ENCODE results near the gene RAN.
"Not testable (repeated sequence)": the region's sequence is repeated elsewhere in the genome, so short reads cannot be mapped to it uniquely, and the experiment has no call there.

The RAN gene

GRCh38 chr12:130878193-130879185, 6.6 kb downstream of the RAN start:
- DNase-seq: no peak

GRCh38 chr12:130879212-130879686, 7.4 kb downstream of the RAN start:
- no peak for DNase-seq

GRCh38 chr12:130879781-130880389, 8.0 kb downstream of the RAN start:
- no peak for DNase-seq

GRCh38 chr12:130880411-130880885, 8.6 kb downstream of the RAN start:
- no peak for DNase-seq

- no peak for DNase-seq
Measured at GRCh38 chr12:130881046-130881445, 9.2 kb downstream of the RAN start.

DNA sequence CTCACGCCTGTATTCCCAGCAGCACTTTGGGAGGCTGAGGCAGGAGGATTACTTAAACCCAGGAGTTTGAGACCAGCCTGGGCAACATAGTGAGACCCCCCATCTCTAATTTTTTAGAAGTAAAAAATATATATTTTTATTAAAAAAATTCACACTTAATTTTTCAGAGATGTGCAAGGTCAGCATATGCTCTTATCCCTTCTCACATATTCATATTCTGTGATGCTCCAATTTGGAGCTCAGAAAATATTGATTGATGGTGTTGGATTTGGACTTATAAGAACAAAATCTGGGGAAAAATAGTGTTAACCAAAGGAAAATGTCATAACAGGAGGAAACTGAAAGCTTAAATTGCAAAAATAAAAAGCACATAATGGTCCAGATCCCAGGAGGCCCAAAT, 9.7 kb downstream of the RAN start:
- DNase-seq: no peak

DNA sequence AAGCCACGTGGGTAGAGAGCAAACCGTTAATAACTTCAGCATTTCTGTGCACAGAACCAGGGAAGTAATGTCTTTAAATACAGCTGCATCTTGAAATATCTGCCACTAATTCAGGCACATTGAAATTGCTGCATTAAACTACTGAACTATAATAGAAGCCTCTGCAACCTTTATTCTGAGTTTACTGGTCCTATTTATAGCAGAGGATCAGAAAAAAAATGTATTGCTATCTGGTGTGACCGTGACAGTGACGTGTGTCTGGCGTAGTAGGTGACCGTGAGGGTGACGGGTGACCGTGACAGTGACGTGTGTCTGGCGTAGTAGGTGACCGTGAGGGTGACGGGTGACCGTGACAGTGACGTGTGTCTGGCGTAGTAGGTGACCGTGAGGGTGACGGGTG, 15.3 kb downstream of the RAN start:
- not testable (repeated sequence) for DNase-seq

GRCh38 chr12:130904064-130904463, 32.2 kb downstream of the RAN start:
- DNase-seq: peak; percentile 16

DNA sequence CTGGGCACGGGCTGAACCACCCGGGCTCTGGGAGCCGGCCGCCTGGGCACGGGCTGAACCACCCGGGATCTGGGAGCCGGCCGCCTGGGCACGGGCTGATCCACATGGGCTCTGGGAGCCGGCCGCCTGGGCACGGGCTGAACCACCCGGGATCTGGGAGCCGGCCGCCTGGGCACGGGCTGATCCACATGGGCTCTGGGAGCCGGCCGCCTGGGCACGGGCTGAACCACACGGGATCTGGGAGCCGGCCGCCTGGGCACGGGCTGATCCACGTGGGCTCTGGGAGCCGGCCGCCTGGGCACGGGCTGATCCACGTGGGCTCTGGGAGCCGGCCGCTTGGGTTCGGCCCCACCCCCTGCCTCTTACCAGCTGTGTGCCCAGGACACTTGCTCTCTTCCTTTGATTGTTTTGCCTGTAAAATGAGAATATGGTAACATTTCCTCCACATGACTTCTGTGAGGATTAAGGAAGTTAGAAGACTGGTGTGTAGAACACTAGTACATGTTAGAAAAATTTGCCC, 33.1 kb downstream of the RAN start:
- DNase-seq: peak; percentile 4

- peak; percentile 7 for DNase-seq
Measured at GRCh38 chr12:130909111-130909510, 37.2 kb downstream of the RAN start.

- no peak for DNase-seq
Measured at GRCh38 chr12:130911193-130911592, 39.3 kb downstream of the RAN start.

GRCh38 chr12:130911933-130912332, 40.1 kb downstream of the RAN start:
- DNase-seq: no peak

- DNase-seq: peak; percentile 83
Measured at GRCh38 chr12:130916241-130916911, 44.5 kb downstream of the RAN start.

- DNase-seq: no peak
Measured at GRCh38 chr12:130917607-130918006, 45.7 kb downstream of the RAN start.

GRCh38 chr12:130919086-130919485, 47.2 kb downstream of the RAN start:
- DNase-seq: no peak

GRCh38 chr12:130920119-130920703, 48.3 kb downstream of the RAN start:
- no peak for DNase-seq

DNA sequence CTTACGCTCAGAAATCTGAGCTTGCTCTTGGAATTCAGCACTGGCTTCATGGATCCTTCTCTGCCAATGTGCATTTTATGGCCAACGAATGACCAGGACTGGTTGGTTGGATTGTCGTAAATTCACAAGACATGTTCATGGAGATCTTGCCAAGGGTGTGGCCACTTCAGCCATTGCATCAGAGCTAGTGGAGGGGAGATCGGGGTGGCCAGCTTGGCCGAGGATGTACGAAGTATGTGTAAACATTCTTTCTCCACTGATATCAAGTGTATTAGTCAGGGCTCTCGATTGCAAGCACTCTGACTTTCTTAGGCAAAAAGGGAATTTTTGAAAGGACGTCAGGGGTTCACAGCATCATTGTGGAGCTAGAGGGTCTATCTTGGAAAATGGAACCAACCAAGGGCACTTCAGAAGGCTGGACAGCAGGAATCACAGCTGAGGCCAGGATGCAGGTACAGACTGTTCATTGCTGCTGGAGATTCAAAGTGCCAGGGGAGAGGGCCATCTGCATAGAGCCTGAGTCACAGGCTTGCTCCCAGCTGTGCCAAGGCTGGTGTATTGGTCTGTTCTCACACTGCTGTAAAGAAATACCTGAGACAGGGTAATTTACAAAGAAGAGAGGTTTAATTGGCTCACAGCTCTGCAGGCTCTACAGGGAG, 49.0 kb downstream of the RAN start:
- no peak for DNase-seq

GRCh38 chr12:130922511-130922953, 50.7 kb downstream of the RAN start:
- no peak for DNase-seq

DNA sequence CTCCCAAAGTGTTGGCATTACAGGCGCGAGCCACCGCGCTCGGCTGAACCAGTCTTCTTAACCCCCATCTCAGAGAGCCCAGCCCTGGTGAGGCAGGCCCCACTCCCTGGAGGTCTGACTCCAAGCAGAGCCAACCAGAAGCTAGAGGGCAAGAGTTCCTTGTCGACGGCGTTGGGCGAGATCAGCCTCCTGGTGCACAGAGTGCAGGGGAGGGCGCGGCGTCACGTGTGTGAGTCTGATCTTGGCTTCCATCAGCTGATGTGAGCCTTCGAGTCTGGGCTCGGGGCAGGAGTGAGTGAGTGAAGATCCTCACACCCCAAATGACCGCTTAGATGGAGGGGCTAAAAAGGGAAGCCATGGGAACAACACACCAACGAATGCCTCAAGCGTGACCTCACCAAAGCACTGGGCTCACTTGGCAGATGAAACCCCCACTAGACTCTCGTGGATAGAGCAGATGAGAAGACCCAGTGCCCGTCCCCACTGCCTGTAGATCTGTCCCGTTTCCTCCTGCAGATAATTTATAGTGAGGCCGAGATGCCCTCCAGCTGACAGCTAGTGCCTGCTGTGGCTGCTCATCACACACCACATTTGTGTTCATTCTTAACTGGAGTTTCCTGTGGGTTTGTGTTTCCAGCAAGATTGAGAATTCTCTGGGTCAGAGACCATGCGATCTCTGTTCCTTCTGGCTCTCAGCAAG, 53.2 kb downstream of the RAN start:
- DNase-seq: no peak

DNA sequence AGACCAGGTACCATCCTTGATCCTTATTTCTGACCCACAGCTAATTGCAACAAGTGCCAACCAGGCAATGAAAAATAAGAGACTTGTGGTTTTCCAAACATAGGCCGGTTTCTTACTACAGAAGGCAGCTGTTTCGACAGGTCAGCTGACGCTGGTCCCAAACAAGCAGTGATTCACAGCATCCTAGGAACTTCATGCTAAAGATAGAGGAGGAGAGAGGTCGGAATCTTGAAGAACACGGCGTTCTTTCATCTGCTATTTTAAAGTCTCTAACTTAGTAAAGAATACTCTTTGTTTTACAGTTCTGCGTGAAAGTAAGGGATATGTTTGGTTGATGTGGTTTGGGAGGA, 53.8 kb downstream of the RAN start:
- no peak for DNase-seq
